ENCODE measurements around the gene ZNF326.

ZNF326 gene, protein sequence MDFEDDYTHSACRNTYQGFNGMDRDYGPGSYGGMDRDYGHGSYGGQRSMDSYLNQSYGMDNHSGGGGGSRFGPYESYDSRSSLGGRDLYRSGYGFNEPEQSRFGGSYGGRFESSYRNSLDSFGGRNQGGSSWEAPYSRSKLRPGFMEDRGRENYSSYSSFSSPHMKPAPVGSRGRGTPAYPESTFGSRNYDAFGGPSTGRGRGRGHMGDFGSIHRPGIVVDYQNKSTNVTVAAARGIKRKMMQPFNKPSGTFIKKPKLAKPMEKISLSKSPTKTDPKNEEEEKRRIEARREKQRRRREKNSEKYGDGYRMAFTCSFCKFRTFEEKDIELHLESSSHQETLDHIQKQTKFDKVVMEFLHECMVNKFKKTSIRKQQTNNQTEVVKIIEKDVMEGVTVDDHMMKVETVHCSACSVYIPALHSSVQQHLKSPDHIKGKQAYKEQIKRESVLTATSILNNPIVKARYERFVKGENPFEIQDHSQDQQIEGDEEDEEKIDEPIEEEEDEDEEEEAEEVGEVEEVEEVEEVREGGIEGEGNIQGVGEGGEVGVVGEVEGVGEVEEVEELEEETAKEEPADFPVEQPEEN

DNA sequence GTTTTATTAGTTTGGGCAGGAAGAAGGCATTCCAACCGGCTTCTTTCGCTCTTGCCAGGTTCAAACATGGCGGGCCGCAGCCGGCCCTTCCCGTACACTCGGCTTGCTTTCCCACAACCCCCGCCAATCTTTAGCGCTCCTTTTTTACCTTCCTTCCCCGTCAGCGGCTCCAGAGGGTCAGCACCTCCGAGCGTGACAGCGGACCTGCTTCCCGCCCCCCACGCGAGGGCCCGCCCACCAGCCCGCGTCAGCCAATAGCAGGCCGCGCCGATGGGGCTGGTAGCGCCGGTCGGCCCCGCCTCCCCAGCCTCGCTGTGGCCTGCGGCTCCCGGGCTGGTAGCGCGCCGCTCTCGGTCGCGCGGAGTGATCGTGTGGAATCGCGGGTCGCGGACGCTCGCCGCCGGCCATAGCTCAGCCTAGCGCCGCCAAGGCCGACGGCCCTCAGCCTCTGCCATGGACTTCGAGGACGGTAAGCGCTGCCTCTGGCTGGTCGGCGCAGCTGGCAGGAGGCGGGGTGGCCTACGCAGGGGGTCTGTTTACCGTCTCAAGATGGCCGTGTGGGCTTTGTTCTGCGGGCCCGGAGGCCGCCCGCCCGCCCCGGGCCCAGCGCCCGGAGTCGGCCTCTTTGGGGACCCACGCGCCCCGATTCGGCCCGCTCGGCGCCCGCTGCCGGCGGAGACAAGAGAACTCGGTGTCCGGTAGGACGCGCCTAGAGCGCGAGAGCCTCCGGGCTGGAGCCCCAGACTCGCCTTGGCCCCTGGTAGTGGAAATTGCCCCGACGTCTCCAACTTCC is at the start of gene ZNF326:
Gene ZNF326, plus strand, starts transcription at position 306 of the 793 bp plus-strand sequence. Its CDS starts 148 bp downstream, at position 454.
- peak within 1 kb of the TSS; percentile 68 for H3K4me3 ChIP-seq (ENCODE audit: low read depth, low read length)
- peak; percentile 91 for DNase-seq (ENCODE audit: low read depth)

DNA sequence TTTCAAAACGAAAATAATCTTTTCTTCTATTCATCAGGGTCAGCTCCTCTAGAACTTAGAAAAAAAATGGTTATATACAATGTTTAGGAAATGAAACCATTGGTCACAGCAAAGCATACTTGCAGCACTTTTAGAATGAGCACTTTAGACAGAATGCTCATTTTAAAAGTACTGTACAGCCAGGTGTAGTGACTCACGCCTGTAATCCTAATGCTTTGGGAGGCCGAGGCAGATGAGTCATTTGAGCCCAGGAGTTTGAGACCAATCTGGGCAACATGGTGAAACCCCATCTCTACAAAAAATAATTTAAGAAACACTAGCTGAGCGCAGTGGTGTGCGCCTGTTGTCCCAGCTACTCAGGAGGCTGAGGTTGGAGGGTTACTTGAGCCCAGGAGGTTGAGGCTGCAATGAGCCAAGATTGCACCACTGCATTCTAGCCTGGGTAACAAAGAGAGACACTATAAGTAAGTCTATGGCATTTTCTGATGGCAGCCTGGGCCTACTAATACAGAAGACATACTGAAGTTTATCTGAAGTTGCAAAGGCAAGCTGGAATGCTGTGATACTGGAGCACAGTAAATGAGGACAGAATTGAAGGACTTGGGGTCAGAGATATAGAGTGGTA is 48.9 kb upstream of the ZNF326 start:
- no peak overlapping the region for H3K4me3 ChIP-seq (ENCODE audit: low read depth, low read length)
- no peak for DNase-seq (ENCODE audit: low read depth)

DNA sequence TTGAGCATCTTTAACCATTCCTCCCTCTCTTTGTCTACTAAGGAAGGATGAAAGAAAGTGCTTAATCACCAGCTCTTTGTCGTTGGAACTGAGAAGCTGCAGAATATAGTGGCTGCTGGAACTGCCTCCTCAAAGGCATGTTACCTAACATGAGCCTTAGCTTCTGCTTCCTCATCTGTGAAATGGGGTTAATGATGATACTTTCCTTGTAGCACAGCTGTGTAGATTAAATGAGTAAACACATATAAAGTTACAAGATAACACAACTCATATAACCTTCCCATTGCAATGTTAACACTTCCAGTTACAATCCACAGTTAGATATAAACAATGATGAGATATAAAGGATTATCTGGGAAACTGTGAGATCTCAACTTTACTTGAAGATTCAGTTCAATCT is 48.4 kb upstream of the ZNF326 start:
- no peak for DNase-seq (ENCODE audit: low read depth)
- no peak overlapping the region for H3K4me3 ChIP-seq (ENCODE audit: low read depth, low read length)

DNA sequence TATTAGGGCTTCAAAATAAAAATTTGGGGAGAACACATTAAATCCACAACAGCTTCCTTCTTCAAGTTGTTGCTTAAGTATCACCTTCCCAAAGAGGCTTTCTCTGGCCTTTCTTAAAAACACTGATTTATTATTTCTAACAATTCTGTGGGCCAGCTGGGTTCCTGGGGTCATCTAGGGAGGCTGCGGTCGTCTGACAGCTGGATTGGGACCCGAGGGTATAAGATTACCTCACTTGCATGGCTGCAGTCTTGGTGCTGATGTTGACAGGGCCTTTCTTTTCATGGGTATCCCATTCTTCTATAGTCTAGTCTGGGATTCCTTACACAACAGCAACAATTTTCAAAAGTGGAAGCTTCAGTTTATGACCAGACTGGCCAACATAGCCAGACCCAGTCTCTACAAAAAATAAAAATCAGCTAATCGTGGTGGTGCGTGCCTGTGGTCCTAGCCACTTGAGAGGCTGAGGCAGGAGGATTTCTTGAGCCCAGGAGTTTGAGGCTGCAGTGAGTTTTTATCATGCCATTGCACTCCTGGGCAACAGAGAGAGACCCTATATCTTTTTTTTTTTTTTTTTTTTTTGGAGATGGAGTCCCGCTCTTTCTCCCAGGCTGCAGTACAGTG is 46.1 kb upstream of the ZNF326 start:
- no peak overlapping the region for H3K4me3 ChIP-seq (ENCODE audit: low read depth, low read length)
- no peak for DNase-seq (ENCODE audit: low read depth)

GRCh38 chr1:89949991-89950624 is 44.8 kb upstream of the ZNF326 start:
- no peak for DNase-seq (ENCODE audit: low read depth)
- H3K4me3 ChIP-seq (ENCODE audit: low read depth, low read length) = no peak overlapping the region

DNA sequence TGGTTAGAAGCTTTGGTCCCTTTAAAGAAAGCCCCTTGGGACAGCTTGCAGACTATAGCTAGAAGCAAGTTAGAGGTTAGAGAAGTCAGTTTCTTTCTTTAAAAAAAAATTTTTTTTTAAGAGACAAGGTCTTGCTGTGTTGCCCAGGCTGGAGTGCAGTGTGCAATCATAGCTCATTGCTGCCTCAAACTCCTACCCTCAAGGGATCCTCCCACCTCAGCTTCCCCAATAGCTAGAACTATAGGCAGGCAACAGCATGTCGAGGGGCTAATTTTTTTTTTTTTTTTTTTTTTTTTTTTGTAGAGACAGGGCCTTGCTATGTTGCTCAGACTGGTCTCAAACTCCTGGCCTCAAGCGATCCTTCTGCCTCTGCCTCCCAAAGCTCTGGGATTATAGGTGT is 44.2 kb upstream of the ZNF326 start:
- DNase-seq (ENCODE audit: low read depth) = no peak
- H3K4me3 ChIP-seq (ENCODE audit: low read depth, low read length) = no peak overlapping the region

DNA sequence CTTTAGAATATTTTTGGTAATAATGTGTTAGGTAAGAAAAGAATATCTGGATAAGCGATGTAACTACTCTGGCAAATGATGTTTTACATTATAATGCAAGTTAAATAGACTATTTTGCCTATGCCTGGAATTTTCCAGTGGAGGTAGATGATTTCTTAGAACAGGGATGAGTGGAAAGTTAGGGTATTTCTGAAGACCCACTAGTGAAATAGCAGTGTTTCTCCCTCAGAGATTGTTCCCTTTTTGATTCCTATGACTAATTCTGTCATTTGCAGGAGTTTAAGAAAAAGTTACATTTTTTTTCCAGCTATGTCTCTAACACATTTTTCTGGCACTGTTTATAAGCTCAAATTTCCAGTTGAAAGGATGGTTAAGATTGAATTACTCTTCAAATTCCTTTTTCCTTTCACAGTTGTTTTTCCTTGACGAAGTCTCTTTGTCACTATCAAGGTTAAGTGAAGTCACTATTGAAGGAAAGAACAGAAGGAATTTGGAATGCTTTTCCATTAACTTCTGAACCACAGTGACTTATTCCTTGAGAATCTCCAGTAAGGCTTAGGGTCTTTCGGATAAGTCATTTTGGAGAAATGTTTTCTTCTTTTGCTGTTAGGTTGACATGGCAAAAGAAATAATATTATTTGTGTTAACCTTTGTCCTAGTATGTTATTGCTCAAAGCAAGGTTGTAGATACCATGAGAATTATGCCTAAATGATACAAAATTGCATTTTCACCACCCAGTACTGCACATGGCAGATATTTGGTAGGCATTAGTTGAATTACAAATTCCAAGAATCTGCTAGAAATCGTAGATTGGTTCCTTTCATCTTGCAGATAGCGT is 42.9 kb upstream of the ZNF326 start:
- no peak overlapping the region for H3K4me3 ChIP-seq (ENCODE audit: low read depth, low read length)
- DNase-seq (ENCODE audit: low read depth) = no peak

DNA sequence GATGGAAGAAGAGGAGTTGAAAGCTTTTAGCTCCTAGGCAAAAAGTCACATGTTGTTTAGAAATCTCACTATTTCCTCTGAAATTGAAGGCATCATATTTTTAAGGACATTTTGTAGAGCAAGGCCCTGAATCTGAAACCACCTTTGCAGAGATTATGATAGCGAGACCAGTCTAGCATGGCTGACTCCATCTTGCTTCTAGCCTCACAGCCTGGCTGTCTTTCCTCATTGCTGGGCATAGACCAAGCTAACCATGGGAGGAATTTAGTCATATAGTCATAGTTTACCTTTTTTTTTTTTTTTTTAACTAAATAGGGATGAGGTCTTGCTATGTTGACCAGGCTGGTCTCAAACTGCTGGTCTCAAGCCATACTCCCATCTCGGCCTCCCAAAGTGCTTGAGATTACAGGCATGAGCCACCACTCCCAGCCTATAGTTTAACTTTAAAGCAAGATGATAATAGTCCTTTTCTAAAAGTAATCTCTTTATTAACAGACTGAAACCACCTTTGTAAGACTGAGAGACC is 42.2 kb upstream of the ZNF326 start:
- no peak overlapping the region for H3K4me3 ChIP-seq (ENCODE audit: low read depth, low read length)
- DNase-seq (ENCODE audit: low read depth) = no peak

DNA sequence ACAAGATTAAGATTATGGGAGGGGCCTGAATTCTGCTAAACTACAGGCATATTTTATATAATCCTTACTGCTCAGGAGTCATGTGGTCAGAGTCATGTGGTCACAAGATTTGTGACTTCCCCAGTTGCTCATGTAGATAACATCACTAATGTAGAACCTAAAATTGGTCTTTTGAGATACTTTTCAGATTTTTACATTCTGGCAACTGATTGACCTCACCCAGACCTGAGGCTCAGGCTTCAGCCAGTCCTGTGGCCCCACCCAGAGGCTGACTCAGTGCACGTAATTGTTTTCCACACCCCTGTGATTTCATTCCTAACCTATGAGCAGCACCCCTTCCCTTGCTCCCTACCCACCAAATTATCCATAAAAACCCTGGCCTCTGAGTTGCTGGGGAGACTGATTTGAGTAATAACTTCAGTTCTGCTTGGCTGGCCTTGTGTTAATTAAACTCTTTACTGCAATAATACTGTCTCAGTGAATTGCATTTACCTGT is 41.7 kb upstream of the ZNF326 start:
- no peak overlapping the region for H3K4me3 ChIP-seq (ENCODE audit: low read depth, low read length)
- peak; percentile 62 for DNase-seq (ENCODE audit: low read depth)

DNA sequence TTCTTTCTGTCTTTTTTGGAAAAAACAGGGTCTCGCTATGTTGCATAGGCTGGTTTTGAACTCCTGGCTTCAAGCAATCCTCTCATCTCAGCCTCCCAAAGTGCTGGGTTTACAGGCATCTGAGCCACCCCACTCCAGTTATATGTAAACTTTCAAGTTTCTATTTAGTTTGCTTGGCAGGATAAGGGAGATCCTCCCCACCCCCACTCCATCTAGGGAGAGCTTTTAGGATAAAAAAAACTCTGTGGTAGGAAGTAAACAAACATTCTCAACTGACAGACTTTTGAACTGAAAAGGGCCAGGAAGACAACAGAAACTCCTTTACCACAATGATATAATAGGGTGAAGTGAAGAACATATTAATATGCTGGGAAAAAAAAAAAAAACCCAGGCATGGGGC is 41.0 kb upstream of the ZNF326 start:
- no peak overlapping the region for H3K4me3 ChIP-seq (ENCODE audit: low read depth, low read length)
- DNase-seq (ENCODE audit: low read depth) = no peak

GRCh38 chr1:89954401-89954800 is 40.5 kb upstream of the ZNF326 start:
- no peak for DNase-seq (ENCODE audit: low read depth)
- H3K4me3 ChIP-seq (ENCODE audit: low read depth, low read length) = no peak overlapping the region

GRCh38 chr1:89955311-89956205 is 39.4 kb upstream of the ZNF326 start:
- H3K4me3 ChIP-seq (ENCODE audit: low read depth, low read length) = no peak overlapping the region
- DNase-seq (ENCODE audit: low read depth) = no peak

DNA sequence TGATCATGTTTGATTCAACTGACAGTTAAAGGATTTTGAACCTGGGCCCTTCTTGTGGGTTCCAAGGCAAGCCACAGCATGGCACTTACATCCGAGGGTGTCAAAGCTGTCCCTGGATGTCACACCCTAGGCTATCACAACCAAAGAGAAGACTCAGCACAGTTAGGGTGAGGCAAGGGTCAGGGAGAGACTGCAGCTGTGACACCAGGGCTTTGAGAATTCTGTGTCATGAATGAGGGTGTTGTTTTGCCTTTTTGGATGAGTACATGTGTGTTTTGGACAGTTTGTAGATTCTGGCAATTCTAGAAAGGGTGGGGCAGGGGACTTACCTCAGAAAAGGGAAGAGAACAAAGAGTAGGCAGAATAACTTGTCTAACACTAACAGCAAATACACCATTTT is 37.8 kb upstream of the ZNF326 start:
- H3K4me3 ChIP-seq (ENCODE audit: low read depth, low read length) = no peak overlapping the region

GRCh38 chr1:89958851-89959654 is 35.9 kb upstream of the ZNF326 start:
- no peak overlapping the region for H3K4me3 ChIP-seq (ENCODE audit: low read depth, low read length)
- DNase-seq (ENCODE audit: low read depth) = no peak

More for the DNA sequence above, 37.8 kb upstream of the ZNF326 start:
- DNase-seq (ENCODE audit: low read depth) = no peak

GRCh38 chr1:89959719-89960118 is 35.2 kb upstream of the ZNF326 start:
- no peak for DNase-seq (ENCODE audit: low read depth)
- no peak overlapping the region for H3K4me3 ChIP-seq (ENCODE audit: low read depth, low read length)

Measured in skeletal muscle cell (primary cell).